Activated CD4-positive, CD25-positive, alpha-beta regulatory T cell treated with anti-CD3 and anti-CD28 coated beads, Interleukin-2, amount 50 U/mL, for 24 hours (primary cell): Measurements from ENCODE around the gene CACNA1B.
"Not testable (repeated sequence)": the region's sequence is repeated elsewhere in the genome, so short reads cannot be mapped to it uniquely, and the experiment has no call there.

Experiments
- ATAC-seq, 2 donors: fragments of 150-1000 bp; cut with Tn5 transposase; one replicate each; pipeline ENCODE4 v1.10.0; 2021; ENCODE audit warnings: mild to moderate bottlenecking in 1 of 2, moderate library complexity in 1 of 2

The CACNA1B gene

DNA sequence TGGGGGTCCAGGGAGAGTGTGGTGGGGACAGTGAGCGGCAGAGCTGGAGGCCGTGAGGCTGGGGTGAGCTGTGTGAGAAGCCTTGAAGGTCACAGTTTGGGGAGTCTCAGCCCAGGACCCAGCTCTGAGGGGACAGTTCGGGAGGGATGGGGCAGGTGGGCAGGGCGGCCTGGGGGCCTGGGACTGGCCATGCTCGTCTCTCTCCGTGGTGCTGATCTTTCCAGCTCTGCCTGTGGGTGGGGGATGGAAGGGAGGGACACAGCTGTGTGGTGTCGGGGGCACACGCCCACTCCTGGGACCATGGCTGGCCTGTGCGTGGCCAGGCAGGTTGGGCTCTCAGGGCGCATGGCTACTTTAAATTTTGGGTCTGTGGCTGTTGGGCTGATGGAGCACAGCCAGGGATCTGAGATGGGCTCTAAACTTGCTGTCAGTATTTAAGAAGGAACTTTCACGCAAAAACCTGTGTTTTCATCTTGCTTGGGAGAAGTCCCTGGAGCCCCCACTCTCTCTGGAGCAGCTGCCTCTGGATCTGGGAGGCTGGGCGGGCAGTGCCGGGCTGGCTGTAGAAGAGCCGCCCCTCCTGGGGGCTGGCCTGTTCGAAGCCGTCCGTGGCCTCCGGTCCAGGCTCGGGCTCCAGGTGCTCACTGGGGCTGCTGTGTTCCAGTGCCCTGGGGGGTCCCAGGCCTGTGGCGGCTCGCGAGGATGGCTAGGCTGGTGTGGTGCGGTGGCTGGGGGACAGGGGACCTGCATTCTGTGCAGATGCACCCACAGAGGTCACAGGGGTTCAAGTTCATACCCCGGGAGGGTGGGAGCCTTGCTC lies 13.4 kb downstream of the CACNA1B start:
- ATAC-seq = not testable (repeated sequence)

DNA sequence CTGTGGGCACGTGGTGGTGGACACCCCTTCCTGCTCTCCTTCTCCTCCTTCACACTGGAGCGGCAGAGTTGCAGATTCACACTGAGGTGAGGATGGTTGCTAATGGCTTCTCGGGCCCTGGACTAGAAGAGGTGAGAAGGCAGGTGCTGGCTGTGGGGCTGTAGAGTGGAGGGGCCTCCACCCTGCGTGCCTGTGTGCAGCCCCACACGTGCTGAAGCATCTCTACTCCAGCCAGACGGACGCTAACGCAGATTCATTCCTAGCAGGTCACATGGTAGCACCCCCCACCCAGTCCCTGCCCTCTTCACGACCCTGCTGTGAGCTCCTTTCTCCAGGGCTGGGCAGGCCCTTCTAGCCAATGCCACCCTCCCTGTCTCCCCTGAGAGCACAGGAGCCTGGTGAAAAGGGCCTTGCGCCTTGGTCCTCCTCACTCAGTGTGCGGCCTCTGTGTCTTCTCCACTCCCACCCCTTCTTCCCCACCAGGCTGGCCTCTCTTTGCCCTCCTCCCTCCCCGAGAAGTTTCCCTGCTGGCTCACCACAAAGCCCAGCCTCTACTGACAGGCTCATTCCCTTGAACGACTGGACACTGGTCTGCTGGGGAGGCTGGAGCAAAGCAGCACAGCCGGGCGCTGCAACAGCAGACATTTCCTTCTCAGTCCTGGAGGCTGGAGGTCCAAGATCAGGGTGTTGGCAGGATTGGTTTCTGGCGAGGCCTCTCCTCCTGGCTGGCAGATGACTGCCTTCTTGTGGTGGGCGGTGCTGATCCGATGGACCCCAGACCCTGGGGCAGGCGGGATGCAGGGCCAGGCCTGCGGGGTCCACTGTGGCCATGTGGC lies 14.2 kb downstream of the CACNA1B start:
- no peak for ATAC-seq

DNA sequence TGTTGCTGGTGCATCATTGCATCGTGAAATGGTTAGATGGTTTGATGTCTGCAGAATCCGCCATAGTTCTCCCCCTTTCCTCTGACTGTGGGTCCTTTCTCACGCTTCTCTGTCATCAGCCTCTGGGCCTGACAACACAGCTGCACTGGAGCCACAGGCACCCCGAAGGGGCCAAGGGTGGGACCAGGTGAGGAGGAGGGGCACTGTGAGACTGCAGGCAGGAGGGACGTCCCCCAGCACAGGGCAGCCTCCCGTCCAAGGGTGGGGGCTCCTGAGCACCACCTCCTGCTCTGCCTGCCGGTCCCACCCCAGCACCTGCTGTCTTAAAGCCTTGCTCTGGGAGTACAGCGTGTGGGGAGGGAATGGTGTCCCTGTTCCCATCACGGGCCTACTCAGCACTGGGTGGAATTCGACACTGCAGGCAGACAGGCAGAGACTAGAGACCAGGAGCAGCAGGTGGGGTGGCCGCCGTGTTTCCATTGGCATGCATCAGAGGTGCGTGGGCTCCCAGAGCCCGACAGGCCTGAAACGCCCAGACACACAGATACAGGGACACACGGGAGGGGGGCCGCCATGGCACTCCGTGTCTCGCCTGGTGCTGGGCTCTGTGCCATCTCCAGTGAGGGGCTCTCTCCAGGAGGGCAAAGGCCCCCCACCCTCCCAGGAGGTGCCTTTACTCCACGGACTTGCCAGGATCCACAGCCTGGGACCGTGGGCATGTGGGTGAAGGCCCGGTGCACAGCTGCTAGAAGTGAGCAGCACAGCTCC lies 15.0 kb downstream of the CACNA1B start:
- no peak for ATAC-seq

DNA sequence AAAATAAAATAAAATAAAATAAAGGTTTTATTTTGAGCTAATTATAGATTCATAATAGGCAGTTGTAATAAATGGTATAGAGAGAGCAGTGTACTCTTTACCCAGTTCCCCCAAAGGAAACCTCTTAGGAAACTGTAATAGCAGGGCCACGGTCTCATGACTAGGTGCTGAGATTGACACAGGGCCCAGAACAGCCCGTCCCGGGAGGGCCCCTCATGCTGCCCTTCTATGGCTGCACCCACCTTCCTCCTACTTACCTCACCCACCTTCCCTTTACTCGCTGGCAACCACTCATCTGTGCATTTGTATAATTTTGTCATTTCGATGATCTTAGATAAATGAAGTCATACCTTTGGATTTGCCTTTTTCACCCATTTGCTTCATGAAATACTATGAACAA lies 16.1 kb downstream of the CACNA1B start:
- no peak for ATAC-seq

DNA sequence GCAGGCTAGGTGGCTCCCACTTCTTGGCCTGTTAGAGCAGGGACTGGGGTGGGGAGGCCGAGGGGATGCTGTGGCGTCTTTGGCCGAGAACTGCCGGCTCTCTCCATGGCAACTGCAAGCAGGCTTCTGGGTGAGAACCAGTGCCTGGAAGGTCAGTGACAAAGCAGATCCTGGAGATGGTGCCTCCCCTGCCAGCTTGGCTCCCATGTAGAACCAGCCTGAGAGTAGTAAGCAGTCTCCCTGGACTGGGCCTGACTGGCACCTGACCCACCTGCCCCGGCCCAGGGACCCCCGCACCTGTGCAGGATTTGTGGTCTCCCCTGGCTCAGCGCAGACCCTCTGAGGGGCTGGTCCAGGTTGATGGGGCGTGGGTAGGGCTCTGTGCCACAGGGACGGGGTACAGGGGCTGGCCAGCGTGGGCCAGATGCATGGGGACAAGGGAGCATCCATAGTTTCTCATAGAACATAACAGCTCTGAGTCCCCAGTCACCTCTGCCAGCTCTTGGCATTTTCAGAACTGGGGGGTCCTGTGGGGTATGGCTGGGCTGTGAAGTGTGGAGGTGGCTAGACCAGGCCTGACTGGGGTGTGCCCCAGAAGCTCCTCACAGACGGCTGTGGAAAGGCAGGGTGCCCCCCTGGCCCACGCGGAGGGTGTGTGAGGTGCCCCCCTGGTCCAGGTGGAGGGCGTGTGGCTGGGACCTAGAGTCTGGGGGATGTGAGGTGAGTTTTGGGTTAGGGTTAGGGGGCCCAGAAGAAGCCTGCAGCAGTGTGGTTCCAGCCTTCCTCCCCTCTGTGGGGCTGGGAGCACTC lies 22.2 kb downstream of the CACNA1B start:
- ATAC-seq = no peak

DNA sequence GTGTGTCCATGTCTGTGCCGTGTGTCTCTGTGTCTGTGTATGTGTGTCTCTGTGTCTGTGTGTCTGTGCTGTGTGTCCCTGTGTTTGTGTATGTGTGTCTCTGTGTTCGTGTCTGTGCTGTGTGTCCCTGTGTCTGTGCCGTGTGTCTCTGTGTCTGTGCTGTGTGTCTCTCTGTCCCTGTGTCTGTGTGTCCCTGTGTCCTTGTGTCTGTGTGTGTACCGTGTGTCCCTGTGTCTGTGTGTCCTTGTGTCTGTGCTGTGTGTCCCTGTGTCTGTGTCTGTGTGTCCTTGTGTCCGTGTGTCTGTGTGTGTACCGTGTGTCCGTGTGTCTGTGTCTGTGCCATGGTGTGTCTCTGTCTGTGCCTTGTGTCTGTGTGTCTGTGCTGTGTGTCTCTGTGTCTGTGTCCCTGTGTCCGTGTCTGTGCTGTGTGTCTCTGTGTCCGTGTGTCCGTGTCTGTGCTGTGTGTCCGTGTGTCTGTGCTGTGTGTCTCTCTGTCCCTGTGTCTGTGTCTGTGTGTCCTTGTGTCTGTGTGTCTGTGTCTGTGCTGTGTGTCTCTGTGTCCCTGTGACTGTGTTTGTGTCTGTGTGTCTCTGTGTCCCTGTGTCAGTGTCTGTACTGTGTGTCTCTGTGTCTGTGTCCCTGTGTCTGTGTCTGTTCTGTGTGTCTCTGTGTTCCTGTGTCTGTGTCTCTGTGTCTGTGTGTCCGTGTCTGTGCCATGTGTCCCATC lies 23.2 kb downstream of the CACNA1B start:
- ATAC-seq = no peak

DNA sequence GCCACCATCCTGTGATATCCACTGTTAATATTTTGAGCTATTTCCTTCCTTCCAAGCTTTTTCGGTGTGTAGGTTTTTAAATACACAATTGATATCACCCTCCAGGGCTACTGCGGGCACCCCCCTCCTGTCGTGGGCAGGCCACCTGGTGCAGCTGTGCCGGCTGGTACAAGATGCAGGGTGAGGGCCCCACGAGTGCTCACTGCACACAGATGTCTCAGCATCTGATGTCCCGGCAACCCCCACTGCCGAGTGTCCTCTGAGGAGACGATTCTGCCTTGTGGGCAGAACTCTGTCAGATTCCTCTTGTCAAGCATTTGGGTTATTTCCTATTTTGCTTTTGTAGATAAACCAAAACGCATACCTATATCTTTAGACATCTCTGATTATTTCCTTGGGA lies 25.1 kb downstream of the CACNA1B start:
- ATAC-seq = no peak

DNA sequence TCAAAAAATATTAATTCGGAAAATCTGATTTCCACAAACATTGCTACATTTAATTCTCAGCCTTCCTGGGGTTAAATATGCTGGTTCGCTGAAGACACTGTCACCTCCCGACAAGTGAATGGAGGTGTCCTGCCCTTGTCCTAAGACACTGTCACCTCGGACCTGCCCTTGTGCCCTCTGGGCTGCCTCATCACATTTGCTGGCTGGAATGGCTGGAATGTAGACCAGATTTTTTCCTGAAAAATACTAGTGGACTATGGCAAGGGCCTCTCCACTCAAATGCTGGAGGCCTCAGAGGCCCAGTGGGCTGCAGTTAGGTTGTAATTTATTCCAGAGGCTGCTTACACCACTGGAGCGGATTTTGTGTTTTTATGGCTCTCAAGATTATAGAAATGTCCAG lies 28.2 kb downstream of the CACNA1B start:
- ATAC-seq = no peak

DNA sequence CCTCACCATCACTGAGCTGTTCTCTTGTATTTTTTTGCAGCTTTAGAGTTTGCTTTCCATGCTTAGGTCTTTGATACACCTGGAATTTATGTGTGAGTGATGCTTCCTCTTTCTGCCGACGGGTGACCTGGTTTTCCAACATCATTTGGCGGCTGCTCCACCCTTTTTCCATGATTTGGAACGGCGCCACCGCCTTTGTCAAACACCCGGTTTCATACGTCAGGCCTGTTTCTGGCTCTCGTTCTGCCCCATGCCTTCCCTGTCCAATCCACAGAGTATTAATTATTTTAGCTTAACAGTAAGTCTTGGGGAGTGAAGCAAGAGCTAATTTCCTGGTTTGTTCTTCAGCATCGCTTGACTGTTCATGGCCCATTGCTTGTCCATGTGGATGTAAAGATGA lies 30.2 kb downstream of the CACNA1B start:
- ATAC-seq = no peak

DNA sequence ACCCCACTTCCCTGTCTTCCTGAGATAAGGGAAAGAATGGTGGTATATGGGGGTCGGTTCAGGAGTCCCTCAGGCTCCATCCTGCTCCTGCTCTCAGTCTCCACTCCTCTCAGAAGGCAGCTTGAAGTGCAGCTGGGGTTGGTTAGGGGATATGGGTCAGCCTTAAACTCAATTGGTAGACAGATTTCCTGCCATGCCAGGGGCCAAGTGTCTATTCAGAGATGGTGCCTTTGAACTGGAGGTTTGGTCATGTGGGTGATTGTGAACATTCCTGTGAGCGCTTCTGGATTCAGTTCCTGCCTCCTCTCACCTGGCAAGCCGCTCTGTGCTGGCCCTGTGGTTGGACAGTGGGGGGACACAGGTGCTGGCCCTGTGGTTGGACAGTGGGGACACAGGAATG lies 35.1 kb downstream of the CACNA1B start:
- no peak for ATAC-seq

DNA sequence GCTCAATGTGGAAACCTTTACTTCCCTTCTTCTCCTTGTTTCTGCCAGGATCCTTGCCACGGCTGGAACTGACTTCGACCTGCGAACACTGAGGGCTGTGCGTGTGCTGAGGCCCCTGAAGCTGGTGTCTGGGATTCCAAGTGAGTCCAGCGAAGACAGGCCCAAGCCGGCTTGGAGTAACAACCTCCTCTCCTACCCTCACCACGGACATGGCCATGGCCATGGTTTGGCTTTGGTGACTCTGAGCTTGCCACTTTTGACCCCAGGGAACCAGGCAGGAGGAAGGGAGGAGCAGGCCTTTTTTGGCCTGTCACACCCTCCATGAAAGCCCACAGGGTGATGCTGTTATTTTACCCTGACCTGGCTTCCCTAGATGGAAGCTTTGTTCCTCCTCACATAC lies 35.5 kb downstream of the CACNA1B start:
- no peak for ATAC-seq

DNA sequence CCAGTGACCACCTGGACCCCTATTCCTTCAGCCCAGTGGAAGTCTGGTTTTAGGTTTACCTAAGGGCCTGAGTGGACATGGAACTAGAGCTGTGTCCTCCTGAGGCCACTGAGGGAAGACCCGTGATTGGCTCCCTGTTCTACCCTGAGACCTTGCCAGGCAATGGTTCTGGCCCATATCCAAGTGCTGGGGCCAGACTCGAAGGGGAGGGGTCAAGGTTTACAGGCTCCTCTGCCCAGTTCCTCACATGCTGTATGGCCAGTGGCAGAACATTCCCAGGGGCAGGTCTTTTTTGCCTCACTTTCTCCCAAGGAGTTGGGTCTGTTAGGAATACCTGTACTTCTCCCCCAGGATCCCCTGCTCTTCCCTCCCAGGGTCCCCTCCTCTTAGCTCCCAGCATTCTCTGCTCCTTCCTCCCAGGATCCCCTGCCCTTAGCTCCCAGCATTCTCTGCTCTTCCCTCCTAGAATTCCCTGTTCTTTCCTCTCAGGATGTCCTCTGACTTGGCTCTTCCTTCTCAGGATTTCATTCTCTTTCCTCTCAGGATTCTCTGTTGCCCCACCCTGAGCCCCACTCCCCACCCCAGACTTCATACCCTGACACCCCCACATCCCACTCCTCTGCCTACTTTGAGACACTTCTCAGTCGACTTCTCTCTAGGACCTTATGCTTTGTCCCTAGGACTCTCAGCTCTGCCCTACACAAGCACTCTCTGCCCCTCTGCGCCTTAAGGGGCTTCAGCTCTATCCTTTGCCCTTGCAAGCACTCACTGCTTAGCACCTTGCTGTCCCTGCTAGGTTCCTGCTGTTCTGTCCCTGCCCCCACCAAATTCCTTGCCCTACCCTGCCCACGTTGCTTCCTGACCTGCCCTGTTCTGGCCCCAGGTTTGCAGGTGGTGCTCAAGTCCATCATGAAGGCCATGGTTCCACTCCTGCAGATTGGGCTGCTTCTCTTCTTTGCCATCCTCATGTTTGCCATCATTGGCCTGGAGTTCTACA lies 36.5 kb downstream of the CACNA1B start:
- no peak for ATAC-seq

DNA sequence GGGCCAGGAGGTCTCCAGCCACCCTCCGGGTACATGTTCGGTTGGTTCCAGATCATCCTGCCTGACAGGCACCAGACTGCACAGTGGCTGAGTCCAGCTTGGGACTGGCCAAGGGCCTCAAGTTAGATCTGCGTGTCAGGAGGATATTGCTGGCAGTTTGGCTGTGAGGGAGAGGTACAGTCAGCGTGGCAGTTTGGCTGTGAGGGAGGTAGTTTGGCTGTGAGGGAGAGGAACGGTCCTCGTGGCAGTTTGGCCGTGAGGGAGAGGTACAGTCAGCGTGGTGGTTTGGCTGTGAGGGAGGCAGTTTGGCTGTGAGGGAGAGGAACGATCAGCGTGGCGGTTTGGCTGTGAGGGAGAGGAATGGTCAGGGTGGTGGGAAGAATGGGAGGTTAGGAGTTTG lies 39.0 kb downstream of the CACNA1B start:
- no peak for ATAC-seq

DNA sequence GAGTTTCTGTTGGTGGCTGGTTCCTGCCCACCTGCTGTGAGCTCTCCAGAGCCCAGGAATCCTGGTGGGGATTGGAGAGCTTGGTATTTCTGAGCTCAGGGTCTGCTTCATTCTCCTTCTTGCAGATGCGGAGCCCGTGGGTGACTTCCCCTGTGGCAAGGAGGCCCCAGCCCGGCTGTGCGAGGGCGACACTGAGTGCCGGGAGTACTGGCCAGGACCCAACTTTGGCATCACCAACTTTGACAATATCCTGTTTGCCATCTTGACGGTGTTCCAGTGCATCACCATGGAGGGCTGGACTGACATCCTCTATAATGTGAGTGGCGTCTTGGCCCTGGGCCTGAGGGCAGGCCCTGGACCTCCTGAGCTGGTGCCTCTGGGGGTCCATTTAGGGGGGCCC lies 39.5 kb downstream of the CACNA1B start:
- no peak for ATAC-seq

DNA sequence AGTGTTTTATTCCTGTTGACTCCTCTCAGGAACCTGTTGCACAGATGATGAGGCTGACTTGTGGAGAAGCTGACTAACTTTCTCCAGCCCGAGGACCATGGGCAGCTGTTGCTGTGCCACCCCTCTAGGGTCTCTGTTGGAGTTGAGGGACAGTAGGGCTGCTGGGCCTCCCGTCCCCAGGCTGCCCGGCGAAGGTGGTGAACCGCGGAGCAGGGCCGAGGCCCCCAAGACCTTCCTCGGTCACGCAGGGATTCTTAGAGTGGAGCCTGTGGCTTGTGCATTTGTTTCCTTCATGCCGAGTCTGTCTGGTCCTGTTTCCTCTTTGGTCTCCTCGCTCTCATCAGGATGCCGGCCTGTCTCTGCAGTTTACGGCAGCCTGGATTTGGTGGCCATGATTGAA lies 40.2 kb downstream of the CACNA1B start:
- no peak for ATAC-seq

DNA sequence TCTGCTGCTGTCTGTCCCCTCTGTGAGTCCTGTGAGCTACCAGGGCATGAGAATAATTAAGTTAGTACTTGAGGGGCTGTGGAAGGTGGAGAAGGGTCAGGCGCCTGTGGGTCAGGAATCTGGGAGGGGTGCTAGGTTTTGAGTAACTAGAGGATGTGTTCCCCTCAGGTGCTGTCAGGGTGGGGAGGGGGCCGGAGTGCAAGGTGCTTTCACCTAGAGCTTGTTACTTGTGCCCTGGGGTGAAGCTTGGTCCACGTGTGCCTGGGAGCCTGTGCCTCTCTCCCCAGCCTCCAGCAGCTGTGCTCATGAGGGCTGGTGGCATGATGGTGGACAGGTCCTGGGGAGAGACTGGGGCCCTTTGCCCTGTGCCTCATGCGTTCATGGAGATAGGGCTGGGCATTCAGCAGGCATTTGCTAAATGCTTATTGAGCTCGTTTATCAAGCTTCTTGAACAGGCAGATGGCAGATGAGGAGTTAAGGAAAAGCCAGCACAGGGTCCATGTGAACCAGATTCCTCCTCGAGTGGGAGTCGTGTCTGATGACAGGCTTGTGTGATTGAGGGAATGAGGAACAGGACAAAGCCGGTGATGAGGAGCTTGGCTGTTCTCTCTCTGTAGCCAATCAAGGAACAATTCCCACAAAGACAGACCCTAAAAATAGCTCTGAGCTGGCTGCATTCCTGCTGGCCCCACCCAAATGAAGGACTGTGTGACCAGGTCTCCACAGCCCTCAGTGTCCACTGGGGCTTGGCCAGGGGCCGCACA lies 40.9 kb downstream of the CACNA1B start:
- ATAC-seq = no peak

DNA sequence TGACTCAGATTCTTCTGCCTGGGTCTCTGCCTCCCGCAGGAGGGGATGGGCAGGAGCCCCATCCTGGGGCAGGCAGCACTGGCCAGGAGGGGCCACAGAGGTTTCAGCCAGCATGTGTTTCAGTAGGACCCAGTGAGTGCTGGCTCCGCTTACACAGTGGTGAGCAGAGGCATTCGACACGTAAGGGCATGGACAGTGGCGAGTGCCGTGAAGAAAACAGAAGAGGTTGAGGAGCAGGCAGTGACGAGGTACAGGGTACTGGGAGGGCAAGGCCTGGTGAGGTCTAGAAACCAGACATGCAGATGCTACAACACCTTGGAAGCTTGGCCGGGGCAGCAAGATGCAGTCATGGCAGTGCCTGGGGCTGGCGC lies 41.5 kb downstream of the CACNA1B start:
- no peak for ATAC-seq

DNA sequence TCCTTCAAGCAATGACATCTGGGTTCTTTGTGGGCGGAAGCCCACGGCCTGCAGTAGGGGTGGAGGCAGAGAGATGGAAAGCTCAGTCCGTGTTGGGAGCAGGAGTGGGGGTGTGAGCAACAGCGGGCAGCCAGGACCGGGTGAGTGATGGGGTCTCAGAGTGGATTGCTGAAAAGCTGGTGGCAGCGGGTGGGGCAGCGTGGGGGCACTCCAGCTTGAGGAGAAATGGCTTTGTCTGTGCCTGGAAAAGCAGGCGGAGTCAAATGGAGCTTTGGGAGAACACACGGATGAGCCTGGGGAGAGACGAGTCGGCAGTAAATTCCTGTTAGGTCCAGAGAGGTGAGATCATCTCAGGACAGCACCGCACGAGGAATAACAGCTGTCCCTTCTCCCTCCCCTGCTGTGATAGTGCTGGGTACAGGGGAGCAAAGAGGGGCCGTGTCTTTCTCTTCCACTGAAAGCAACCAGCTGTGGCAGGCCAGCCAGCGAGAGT lies 42.1 kb downstream of the CACNA1B start:
- no peak for ATAC-seq

DNA sequence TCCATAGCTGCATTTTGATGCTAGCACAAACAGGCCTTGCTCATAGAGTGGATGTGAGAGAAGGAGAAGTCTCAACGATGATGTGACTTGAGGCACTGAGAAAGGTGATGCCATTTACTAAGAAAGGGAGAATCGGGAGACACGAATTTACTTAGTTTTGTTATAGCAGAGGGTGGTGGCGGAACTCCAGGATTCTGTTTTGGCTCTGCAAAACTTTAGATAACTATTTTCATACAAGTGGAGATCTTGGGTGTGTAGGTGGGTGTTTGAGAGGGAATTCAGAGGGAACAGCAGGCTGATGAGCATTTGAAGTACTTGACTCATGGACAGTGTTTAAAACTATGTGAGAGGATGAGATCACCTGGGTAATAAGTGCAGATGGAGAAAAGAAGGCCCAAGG lies 43.2 kb downstream of the CACNA1B start:
- no peak for ATAC-seq

DNA sequence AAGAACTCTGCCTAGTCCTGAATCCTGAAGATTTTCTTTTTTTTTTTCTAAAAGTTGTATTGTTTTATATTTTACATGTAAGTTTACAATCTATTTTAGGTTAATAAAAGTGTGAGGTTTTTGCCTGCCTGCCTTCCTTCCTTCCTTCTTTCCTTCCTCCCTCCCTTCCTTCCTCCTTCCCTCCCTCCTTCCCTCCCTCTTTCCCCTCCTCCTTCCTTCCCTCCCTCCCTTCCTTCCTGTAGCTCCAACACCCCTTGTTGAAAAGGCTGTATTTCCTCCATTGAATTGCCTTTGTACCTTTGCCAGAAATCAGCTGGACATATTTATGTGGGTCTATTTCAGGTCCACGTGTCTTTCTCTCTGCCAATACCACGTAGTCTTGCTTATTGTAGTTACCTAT lies 46.6 kb downstream of the CACNA1B start:
- no peak for ATAC-seq
